GM23338 (cell line): ENCODE measurements around the gene BTRC. TPM values are rescaled to one million over a fixed set of nuclear protein-coding genes. Genes with fewer than 3 reads are reported as not detected.

Source experiments
- CREB1 ChIP-seq: fragments of 250-450 bp; sonication (Bioruptor Pico); IDR thresholded peaks from 2 replicates; pipeline ENCODE4 v1.5.0; 2020; ENCODE audit warnings: low read depth, mild to moderate bottlenecking, moderate library complexity
- ETS1 ChIP-seq: IDR thresholded peaks from 2 replicates; pipeline ENCODE4 v1.6.1; 2016; ENCODE audit warnings: antibody characterized with exemption
- EZH2 ChIP-seq: fragments of 200-600 bp; sonication (generic); IDR thresholded peaks from one replicate; pipeline ENCODE4 v1.8.0; 2017; ENCODE audit warnings: antibody characterized with exemption, mild to moderate bottlenecking, low read depth; ENCODE audit not compliant: unreplicated experiment
- EZH2phosphoT487 ChIP-seq: fragments of 200-600 bp; sonication (generic); IDR thresholded peaks from one replicate; pipeline ENCODE4 v1.8.1; 2018; ENCODE audit warnings: antibody characterized with exemption; ENCODE audit not compliant: unreplicated experiment
- NANOG ChIP-seq: IDR thresholded peaks from 2 replicates; pipeline ENCODE4 v1.6.1; 2016; ENCODE audit warnings: antibody characterized with exemption, borderline replicate concordance
- POLR2AphosphoS5 ChIP-seq: IDR thresholded peaks from 2 replicates; pipeline ENCODE4 v1.6.1; 2016; ENCODE audit warnings: antibody characterized with exemption, low read depth
- STAT1 ChIP-seq: IDR thresholded peaks from one replicate; pipeline ENCODE4 v1.6.1; 2016; ENCODE audit warnings: antibody characterized with exemption; ENCODE audit not compliant: unreplicated experiment
- ZNF114 ChIP-seq: fragments of 250-450 bp; sonication (Bioruptor Pico); IDR thresholded peaks from 2 replicates; pipeline ENCODE4 v1.5.0; 2020; ENCODE audit warnings: mild to moderate bottlenecking, moderate library complexity
- ZNF331 ChIP-seq: fragments of 250-450 bp; sonication (Bioruptor Pico); IDR thresholded peaks from 2 replicates; pipeline ENCODE4 v1.5.0; 2020; ENCODE audit warnings: low read depth, mild to moderate bottlenecking, moderate library complexity
- ZNF462 ChIP-seq: fragments of 250-450 bp; sonication (Bioruptor Pico); IDR thresholded peaks from 2 replicates; pipeline ENCODE4 v1.5.0; 2020; ENCODE audit warnings: mild to moderate bottlenecking, moderate library complexity
- polyA plus RNA-seq: library from polyadenylated mRNA; unstranded; fragments of >200 nt; fragmentation: Nextera tagmentation; extraction: Ambion mirVana; gene quantifications from 2 replicates; pipeline ENCODE4 v1.2.1, GENCODE V29; 2016
- total RNA-seq: library from RNA; depleted of rRNA; stranded (reverse); fragments of >200 nt; shearing (Covaris generic); gene quantifications from 2 replicates; pipeline ENCODE4 v1.2.3, GENCODE V29; 2014
- TF ChIP-seq, protein P1 (sequence below): IDR thresholded peaks from one replicate; pipeline ENCODE4 v1.6.1; 2018; ENCODE audit warnings: antibody characterized with exemption; ENCODE audit not compliant: unreplicated experiment

BTRC gene
- total and polyA plus RNA-seq, 2 experiments from 2014 or later: 10.0 to 17.5 TPM

DNA sequence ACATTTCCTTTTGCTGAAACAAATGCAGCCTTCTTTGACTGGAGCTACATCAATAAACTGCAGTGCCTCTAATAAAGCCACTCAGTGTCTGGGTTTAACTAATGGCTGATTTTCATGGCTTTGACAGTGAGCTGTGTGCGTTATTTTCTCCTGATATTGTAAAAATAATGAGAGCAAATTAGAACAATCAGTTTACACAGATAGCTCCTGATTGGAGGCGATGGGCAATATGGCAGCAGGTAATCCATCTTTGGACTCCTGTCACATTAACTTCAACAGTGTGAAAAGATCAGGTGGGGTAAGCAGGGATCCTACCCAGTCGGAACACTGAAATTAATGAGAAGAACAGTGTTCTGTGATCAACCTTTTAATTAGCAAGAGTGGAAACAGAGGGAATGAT is 133.4 kb downstream of the BTRC start (continued):
- TF ChIP-seq ZNF462 (CRISPR knock-in tag) (no peak), STAT1 (no peak), ZNF331 (CRISPR knock-in tag) (no peak), CREB1 (no peak), ZNF114 (CRISPR knock-in tag) (no peak), POLR2AphosphoS5 (no peak), EZH2 (no peak), NANOG (no peak), EZH2phosphoT487 (no peak), ETS1 (no peak)
- TF ChIP-seq, protein P1, sequence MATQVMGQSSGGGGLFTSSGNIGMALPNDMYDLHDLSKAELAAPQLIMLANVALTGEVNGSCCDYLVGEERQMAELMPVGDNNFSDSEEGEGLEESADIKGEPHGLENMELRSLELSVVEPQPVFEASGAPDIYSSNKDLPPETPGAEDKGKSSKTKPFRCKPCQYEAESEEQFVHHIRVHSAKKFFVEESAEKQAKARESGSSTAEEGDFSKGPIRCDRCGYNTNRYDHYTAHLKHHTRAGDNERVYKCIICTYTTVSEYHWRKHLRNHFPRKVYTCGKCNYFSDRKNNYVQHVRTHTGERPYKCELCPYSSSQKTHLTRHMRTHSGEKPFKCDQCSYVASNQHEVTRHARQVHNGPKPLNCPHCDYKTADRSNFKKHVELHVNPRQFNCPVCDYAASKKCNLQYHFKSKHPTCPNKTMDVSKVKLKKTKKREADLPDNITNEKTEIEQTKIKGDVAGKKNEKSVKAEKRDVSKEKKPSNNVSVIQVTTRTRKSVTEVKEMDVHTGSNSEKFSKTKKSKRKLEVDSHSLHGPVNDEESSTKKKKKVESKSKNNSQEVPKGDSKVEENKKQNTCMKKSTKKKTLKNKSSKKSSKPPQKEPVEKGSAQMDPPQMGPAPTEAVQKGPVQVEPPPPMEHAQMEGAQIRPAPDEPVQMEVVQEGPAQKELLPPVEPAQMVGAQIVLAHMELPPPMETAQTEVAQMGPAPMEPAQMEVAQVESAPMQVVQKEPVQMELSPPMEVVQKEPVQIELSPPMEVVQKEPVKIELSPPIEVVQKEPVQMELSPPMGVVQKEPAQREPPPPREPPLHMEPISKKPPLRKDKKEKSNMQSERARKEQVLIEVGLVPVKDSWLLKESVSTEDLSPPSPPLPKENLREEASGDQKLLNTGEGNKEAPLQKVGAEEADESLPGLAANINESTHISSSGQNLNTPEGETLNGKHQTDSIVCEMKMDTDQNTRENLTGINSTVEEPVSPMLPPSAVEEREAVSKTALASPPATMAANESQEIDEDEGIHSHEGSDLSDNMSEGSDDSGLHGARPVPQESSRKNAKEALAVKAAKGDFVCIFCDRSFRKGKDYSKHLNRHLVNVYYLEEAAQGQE: no peak
